ENCODE data around the gene RAB3IL1. TPM values are rescaled to one million over a fixed set of nuclear protein-coding genes. Genes with fewer than 3 reads are reported as not detected.

The RAB3IL1 gene
- total and polyA plus RNA-seq, 2 of the 13 experiments (the other 11 are each of a cell fraction or from before 2014, with no cell fraction given), result 1.2 to 2.0 TPM

- TF ChIP-seq ZBTB14 (CRISPR knock-in tag; IDR thresholded peaks at IDR 0.05), result no peak
- peak; percentile 55 to 56; a peak in 1 of 4 replicates for TF ChIP-seq HMGXB4 (CRISPR knock-in tag; IDR thresholded peaks at IDR 0.05; ENCODE audit: borderline replicate concordance in 1 of 2, low read depth in 1 of 2)
- 0 out of 2 replicates have a peak, but pooled peaks have one; percentile 27 for TF ChIP-seq HINFP (CRISPR knock-in tag; IDR thresholded peaks at IDR 0.05; ENCODE audit: low read depth)
- peak; percentile 57 for TF ChIP-seq XRCC5 (optimal IDR thresholded peaks at IDR 0.05; ENCODE audit: low read length)
- TF ChIP-seq ARID4A (CRISPR knock-in tag; IDR thresholded peaks at IDR 0.05; ENCODE audit: borderline replicate concordance), result peak; percentile 23; the same call in 1 of the 2 replicates
- peak; percentile 24; the same call in 1 of the 2 replicates for TF ChIP-seq GABPB1 (CRISPR knock-in tag; IDR thresholded peaks at IDR 0.05)
- TF ChIP-seq HDAC1 (CRISPR knock-in tag; IDR thresholded peaks at IDR 0.05), result 0 out of 2 replicates have a peak, but pooled peaks have one; percentile 18
- TF ChIP-seq PHB2 (IDR thresholded peaks at IDR 0.05; ENCODE audit: partially characterized antibody), result no peak
- 0 out of 2 replicates have a peak, but pooled peaks have one; percentile 32 for TF ChIP-seq ZNF543 (CRISPR knock-in tag; IDR thresholded peaks at IDR 0.05)
- TF ChIP-seq TBX2 (CRISPR knock-in tag; IDR thresholded peaks at IDR 0.05; ENCODE audit: borderline replicate concordance), result peak; percentile 41; the same call in 1 of the 2 replicates
- TF ChIP-seq LCORL (IDR thresholded peaks at IDR 0.05), result no peak
- 0 out of 2 replicates have a peak, but pooled peaks have one; percentile 41 for TF ChIP-seq LCORL (CRISPR knock-in tag; IDR thresholded peaks at IDR 0.05)
- 0 out of 2 replicates have a peak, but pooled peaks have one; percentile 22 for TF ChIP-seq ZNF451 (CRISPR knock-in tag; IDR thresholded peaks at IDR 0.05)
- peak; percentile 40; the same call in 1 of the 2 replicates for TF ChIP-seq ZNF12 (CRISPR knock-in tag; IDR thresholded peaks at IDR 0.05)
- peak; percentile 66; the same call in 1 of the 2 replicates for TF ChIP-seq KDM2A (CRISPR knock-in tag; IDR thresholded peaks at IDR 0.05; ENCODE audit: borderline replicate concordance, low read depth)
- 0 out of 2 replicates have a peak, but pooled peaks have one; percentile 18 for TF ChIP-seq HDAC2 (CRISPR knock-in tag; IDR thresholded peaks at IDR 0.05)
- 0 out of 2 replicates have a peak, but pooled peaks have one; percentile 34 for TF ChIP-seq ZNF501 (CRISPR knock-in tag; IDR thresholded peaks at IDR 0.05)
- TF ChIP-seq SMC3 (IDR thresholded peaks at IDR 0.05; ENCODE audit: low read length), result peak; percentile 99
- TF ChIP-seq SAP130 (CRISPR knock-in tag; IDR thresholded peaks at IDR 0.05; ENCODE audit: low read depth), result peak; percentile 21; the same call in 1 of the 2 replicates
- peak; percentile 49 for TF ChIP-seq FOSL2 (CRISPR knock-in tag; IDR thresholded peaks at IDR 0.05)
- no peak for TF ChIP-seq ZNF17 (CRISPR knock-in tag; IDR thresholded peaks at IDR 0.05)
Measured at GRCh38 chr11:61947486-61948210, 30.3 kb upstream of the RAB3IL1 start (continued).
